DOHH2 (cell line): ENCODE results near the gene METTL21C.

Source experiments
- EZH2phosphoT487 ChIP-seq: fragments of 200-600 bp; sonication (generic); IDR thresholded peaks from 2 replicates; pipeline ENCODE4 v1.6.1; 2017; ENCODE audit warnings: borderline replicate concordance, mild to moderate bottlenecking, antibody characterized with exemption, low read length, moderate library complexity, mixed read lengths
- TF ChIP-seq, protein P1 (sequence below): fragments of 200-600 bp; sonication (generic); IDR thresholded peaks from one replicate; pipeline ENCODE4 v1.5.1; 2014; ENCODE audit warnings: antibody characterized with exemption, mild to moderate bottlenecking, low read depth, low read length; ENCODE audit not compliant: poor library complexity, severe bottlenecking

DNA sequence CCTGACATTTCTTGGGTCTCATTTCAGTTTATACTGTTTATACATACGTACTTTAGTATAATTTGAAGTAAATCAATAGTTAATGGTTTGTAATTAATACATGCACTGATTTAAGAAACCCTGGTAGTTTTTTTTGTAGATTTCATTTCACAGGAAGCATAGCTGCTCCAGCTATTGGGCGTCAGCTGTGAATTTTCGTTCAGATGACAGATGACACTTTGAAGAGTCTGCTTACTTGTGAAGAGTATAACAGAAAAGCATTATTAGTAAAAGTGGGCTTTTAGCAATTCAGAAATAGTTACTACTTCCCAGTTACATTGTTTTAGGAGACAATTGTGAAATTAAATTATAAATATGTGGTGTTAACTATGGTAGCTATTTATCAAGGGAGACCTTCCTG is 44.4 kb downstream of the METTL21C start:
- TF ChIP-seq, protein P1, sequence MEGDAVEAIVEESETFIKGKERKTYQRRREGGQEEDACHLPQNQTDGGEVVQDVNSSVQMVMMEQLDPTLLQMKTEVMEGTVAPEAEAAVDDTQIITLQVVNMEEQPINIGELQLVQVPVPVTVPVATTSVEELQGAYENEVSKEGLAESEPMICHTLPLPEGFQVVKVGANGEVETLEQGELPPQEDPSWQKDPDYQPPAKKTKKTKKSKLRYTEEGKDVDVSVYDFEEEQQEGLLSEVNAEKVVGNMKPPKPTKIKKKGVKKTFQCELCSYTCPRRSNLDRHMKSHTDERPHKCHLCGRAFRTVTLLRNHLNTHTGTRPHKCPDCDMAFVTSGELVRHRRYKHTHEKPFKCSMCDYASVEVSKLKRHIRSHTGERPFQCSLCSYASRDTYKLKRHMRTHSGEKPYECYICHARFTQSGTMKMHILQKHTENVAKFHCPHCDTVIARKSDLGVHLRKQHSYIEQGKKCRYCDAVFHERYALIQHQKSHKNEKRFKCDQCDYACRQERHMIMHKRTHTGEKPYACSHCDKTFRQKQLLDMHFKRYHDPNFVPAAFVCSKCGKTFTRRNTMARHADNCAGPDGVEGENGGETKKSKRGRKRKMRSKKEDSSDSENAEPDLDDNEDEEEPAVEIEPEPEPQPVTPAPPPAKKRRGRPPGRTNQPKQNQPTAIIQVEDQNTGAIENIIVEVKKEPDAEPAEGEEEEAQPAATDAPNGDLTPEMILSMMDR, result no peak
- no peak for TF ChIP-seq EZH2phosphoT487
